Skeletal muscle tissue (tissue), 4 donors: ENCODE results near the gene PLEKHA5. TPM values are rescaled to one million over a fixed set of nuclear protein-coding genes. Genes with fewer than 3 reads are reported as not detected.

Experiments
- H3K27ac ChIP-seq: one replicate; pipeline ENCODE4 v1.7.0; 2013; ENCODE audit warnings: mild to moderate bottlenecking, low read depth, low read length, inconsistent platforms
- H3K27me3 ChIP-seq, 3 donors: one replicate each; pipeline ENCODE4 v1.7.0; 2013; ENCODE audit warnings: low read length in 3 of 3; ENCODE audit not compliant: control insufficient read depth in 3 of 3, insufficient read depth in 3 of 3
- H3K36me3 ChIP-seq, 3 donors: one replicate each; pipeline ENCODE4 v1.7.0; 2013; ENCODE audit warnings: low read length in 3 of 3; ENCODE audit not compliant: control insufficient read depth in 3 of 3, insufficient read depth in 3 of 3
- H3K4me1 ChIP-seq, 3 donors: one replicate each; pipeline ENCODE4 v1.7.0; 2013; ENCODE audit warnings: low read length in 3 of 3, mild to moderate bottlenecking in 3 of 3; ENCODE audit not compliant: control insufficient read depth in 3 of 3, insufficient read depth in 3 of 3
- H3K4me3 ChIP-seq, 3 donors: one replicate each; pipeline ENCODE4 v1.7.0; 2013; ENCODE audit warnings: low read length in 3 of 3
- H3K9ac ChIP-seq, 3 donors: one replicate each; pipeline ENCODE4 v1.7.0; 2013; ENCODE audit warnings: low read length in 3 of 3, mild to moderate bottlenecking in 3 of 3, moderate library complexity in 2 of 3, low read depth in 1 of 3
- H3K9me3 ChIP-seq, 3 donors: one replicate each; pipeline ENCODE4 v1.7.0; 2013; ENCODE audit warnings: low read length in 3 of 3; ENCODE audit not compliant: control insufficient read depth in 3 of 3
- total RNA-seq: library from RNA; depleted of rRNA; stranded (reverse); fragments of >200 nt; gene quantifications from one replicate; pipeline ENCODE4 v1.2.3, GENCODE V29; 2014
- donor health status: Osteomylitis.

The PLEKHA5 gene
- total RNA-seq, 1 donor from 2014 or later: 25.1 TPM

DNA sequence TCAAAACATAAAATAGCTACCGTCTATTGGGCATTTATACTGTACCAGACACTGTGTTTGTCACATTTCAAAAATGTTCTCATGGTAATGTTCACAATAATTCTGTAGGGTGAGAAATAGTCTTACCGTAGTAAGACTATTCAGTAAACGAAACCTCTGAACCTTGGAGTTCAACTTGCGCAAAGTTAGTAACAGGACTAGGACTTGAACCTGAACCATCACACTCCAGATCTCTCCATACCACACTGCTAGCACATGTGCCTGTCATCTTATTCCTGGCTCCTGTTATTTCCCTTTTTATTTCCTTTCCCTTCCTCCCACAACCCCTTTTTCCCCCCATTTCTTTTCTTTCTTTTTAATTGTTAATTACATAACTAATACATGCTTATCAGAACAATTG lies 65.4 kb downstream of the PLEKHA5 start:
- H3K27me3 ChIP-seq: no peaks in the 10 kb centered on the region
- no peak overlapping the region for H3K9ac ChIP-seq
- H3K9me3 ChIP-seq: no peaks in the 10 kb centered on the region
- no peak overlapping the region for H3K27ac ChIP-seq
- H3K36me3 ChIP-seq: no peaks in the 10 kb centered on the region
- peaks cover 0 to 10% (median 0%) of the 10 kb centered on the region in 3 donors for H3K4me1 ChIP-seq
- no peak overlapping the region for H3K4me3 ChIP-seq

DNA sequence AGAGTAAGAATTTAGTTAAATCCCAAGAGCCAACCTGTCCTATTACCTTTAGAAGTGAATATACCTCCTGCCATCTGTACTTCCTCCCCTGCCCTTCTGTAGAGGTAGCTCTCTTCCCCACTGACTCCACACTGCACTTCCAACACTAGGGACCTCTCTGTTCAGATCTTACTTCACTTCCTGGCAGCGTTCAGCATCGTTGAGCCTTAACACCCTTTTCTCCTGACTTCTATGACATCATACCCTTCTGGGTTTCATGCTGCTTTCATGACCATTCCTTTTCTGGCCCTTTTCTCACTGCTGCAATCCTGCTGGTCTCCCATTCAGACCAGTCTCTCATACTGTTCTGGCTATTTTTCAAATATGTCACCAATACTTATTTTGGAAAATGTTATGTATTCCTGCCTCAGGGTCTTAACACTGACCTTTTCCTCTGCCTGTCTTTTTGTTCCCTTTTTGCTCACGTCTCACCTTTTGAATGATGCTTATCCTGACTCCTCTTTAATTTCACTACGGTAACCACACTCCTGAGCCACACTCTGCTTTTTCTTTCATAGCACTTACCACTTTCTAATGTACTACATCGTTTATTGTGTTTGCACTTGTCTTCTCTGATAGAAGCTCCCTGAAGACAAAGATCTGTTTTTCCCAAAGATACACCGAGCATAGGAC lies 67.6 kb downstream of the PLEKHA5 start:
- no peaks in the 10 kb centered on the region for H3K27me3 ChIP-seq
- H3K9me3 ChIP-seq: no peaks in the 10 kb centered on the region
- H3K4me1 ChIP-seq: peaks cover 0 to 3% (median 0%) of the 10 kb centered on the region in 3 donors
- H3K4me3 ChIP-seq: no peak overlapping the region
- no peak overlapping the region for H3K27ac ChIP-seq
- H3K36me3 ChIP-seq: no peaks in the 10 kb centered on the region
- H3K9ac ChIP-seq: no peak overlapping the region

DNA sequence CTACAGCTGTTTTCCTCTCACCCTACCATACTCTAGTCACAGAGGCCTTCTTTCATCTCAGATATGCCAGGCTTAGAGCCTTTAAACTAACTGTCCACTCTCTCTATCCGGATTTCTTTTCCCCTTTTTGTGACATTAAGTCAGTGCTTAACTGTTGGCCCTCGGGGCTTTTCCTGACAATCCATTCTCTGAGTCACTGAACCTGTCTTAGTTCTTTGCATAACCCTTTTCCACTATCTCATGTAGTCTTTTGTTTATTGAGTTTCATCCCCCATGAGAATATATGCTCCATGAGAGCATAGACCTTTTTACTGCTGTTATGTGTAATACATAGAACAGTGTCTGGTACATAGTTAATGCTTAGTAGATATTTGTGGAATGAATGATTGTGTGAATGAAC lies 68.7 kb downstream of the PLEKHA5 start:
- Histone ChIP-seq H3K27ac (no peak overlapping the region), H3K36me3 (no peaks in the 10 kb centered on the region), H3K27me3 (no peaks in the 10 kb centered on the region), H3K4me3 (no peak overlapping the region), H3K4me1 (no peaks in the 10 kb centered on the region), H3K9ac (no peak overlapping the region), H3K9me3 (no peaks in the 10 kb centered on the region)

GRCh38 chr12:19199332-19199731 lies 69.8 kb downstream of the PLEKHA5 start:
- no peaks in the 10 kb centered on the region for H3K27me3 ChIP-seq
- no peak overlapping the region for H3K27ac ChIP-seq
- no peak overlapping the region for H3K9ac ChIP-seq
- H3K9me3 ChIP-seq: no peaks in the 10 kb centered on the region
- no peaks in the 10 kb centered on the region for H3K4me1 ChIP-seq
- H3K36me3 ChIP-seq: no peaks in the 10 kb centered on the region
- no peak overlapping the region for H3K4me3 ChIP-seq

DNA sequence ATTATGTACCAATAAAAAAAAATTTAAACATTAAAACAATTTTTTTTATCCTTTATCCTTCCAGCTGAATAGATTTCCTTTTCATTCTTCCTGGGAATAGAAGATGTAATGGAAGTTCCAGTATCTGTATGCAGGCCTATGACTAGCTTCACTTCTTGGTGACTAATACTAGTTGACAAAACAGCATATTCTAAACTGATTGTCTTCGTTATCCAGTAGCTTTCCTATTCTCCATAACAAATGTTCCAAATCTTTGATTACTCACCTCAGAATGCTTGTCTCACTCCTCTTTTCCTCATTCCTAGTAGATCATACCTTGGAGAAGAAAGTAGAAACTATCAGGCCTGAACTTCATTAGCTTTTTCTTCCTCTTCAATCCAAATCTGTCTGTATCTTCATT lies 70.7 kb downstream of the PLEKHA5 start:
- no peak overlapping the region for H3K4me3 ChIP-seq
- no peaks in the 10 kb centered on the region for H3K9me3 ChIP-seq
- no peak overlapping the region for H3K27ac ChIP-seq
- H3K36me3 ChIP-seq: no peaks in the 10 kb centered on the region
- H3K4me1 ChIP-seq: no peaks in the 10 kb centered on the region
- no peaks in the 10 kb centered on the region for H3K27me3 ChIP-seq
- H3K9ac ChIP-seq: no peak overlapping the region

DNA sequence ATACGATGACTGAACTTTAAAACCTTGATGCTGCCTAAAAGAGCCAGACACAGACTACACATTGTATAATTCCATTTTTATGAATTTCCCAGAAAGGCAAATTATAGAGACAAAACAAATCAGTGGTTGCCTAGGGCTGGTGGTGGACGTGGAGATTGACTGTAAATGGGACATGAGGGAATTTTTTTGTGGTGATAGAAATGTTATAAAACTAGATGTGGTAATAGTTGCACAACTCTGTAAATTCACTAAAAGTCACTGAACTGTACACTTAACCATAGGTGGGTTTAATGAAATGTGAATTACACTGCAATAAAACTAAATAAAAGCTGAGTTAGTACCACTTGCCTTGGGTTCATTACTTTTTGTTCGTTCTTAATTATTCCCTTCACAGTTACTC lies 72.1 kb downstream of the PLEKHA5 start:
- no peak overlapping the region for H3K27ac ChIP-seq
- no peaks in the 10 kb centered on the region for H3K4me1 ChIP-seq
- no peaks in the 10 kb centered on the region for H3K36me3 ChIP-seq
- H3K9me3 ChIP-seq: no peaks in the 10 kb centered on the region
- no peak overlapping the region for H3K4me3 ChIP-seq
- H3K27me3 ChIP-seq: no peaks in the 10 kb centered on the region
- H3K9ac ChIP-seq: no peak overlapping the region

- Histone ChIP-seq H3K4me1 (no peaks in the 10 kb centered on the region), H3K27ac (no peak overlapping the region), H3K4me3 (no peak overlapping the region), H3K27me3 (no peaks in the 10 kb centered on the region), H3K9me3 (no peaks in the 10 kb centered on the region), H3K9ac (no peak overlapping the region), H3K36me3 (no peaks in the 10 kb centered on the region)
Observed at GRCh38 chr12:19203013-19203412, 73.5 kb downstream of the PLEKHA5 start.

DNA sequence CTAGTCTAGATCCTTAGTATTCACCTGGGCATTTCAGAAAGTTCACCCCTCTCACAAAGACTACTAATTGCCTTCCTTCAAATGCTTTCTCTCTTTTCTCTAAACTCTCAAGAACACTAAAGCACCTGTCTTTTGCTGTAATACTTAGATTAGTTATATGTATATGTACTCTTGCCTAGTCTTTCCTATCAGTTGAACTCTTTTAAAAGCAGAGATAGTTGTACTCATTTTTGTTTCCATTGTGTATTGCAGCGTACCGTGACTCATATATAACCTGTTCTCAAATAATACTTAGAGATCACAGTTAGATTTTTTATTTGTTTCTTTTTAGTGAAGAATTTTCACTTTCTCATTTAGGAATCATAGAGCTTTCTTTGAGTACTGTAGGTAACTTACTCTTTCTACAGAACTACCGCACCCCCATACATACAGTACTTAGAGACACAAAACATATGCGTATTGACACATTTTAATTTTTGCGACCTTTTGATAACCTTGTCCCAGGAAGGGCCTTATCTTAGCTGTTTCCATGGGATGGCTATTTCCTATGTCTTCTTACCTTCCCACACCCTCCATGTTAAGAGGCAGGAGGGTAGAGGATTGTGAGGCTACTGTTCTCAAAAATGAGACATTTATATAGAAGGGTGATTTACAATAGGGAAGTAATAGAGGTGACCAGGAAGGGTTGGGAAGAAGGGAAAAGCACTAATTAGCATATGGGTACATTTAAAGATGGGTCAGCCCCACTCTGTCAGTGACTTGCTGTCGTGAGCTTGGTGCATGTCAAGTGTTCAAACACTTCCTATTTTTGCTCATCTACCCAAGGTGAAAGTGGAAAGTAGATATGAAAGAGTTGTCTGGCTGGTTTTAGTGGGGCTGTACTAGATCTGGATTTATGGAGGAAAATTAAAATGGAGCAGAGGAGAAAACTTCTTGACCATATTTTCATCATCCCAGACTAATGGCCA lies 74.3 kb downstream of the PLEKHA5 start:
- Histone ChIP-seq H3K27me3 (no peaks in the 10 kb centered on the region), H3K4me3 (no peak overlapping the region), H3K9ac (no peak overlapping the region), H3K4me1 (no peaks in the 10 kb centered on the region), H3K27ac (no peak overlapping the region), H3K9me3 (no peaks in the 10 kb centered on the region), H3K36me3 (no peaks in the 10 kb centered on the region)

- no peaks in the 10 kb centered on the region for H3K4me1 ChIP-seq
- H3K27ac ChIP-seq: no peak overlapping the region
- H3K36me3 ChIP-seq: no peaks in the 10 kb centered on the region
- no peak overlapping the region for H3K4me3 ChIP-seq
- H3K9ac ChIP-seq: no peak overlapping the region
- no peaks in the 10 kb centered on the region for H3K27me3 ChIP-seq
- no peaks in the 10 kb centered on the region for H3K9me3 ChIP-seq
Observed at GRCh38 chr12:19205120-19205519, 75.6 kb downstream of the PLEKHA5 start.

DNA sequence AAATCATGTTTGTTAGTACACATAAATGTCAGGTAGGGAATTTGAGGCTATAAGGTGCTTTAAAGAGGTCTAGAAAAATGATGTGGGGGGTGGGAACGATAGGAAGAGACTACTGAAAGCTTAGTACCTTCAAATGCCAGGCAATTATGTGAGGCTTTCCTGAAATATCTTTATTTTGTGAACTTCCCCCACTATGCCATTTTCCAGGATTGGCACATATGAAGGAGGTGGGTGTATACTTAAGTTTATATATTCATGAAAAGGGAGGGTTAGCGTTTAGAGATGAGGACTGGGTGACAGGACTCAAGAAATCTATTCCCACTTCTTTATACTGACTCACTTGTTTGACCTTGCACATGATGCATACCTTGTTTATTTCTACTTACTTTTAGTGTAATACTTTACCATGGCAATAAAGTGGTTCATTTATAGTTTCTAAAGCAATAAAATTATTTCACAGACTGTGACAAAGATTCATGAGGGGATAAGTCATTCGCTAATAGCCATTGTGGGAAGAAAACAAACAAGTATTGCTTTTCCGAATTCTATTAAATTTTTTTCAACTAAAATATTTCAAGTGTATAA lies 77.1 kb downstream of the PLEKHA5 start:
- no peak overlapping the region for H3K4me3 ChIP-seq
- H3K9ac ChIP-seq: no peak overlapping the region
- H3K27ac ChIP-seq: no peak overlapping the region
- H3K36me3 ChIP-seq: no peaks in the 10 kb centered on the region
- H3K9me3 ChIP-seq: no peaks in the 10 kb centered on the region
- H3K27me3 ChIP-seq: no peaks in the 10 kb centered on the region
- no peaks in the 10 kb centered on the region for H3K4me1 ChIP-seq
